ENCODE data around the gene PACSIN1. TPM values are rescaled to one million over a fixed set of nuclear protein-coding genes. Genes with fewer than 3 reads are reported as not detected.

Gene PACSIN1
- total and polyA plus RNA-seq, 10 of the 15 experiments (the other 5 are each of a cell fraction or from before 2014, with no cell fraction given), result 0.50 to 9.4 (median 2.8) TPM

DNA sequence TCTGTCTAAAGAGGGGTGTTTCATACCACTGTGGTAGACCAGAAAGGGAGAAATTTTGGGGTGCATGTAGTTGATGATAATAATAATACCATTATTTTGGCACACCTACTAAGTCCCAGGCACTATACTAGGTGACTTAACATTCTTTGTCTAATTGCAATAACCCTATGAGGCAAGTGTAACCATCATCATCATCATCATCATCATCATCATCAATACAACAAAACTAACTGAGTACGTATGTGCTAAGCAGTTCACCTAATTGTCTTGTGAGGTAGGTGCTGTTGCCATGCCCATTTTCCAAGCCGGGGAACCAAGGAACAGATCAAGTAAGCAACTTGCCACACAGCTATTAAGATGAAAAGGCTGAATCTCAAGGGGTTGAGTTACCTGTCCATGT lies 2.6 kb upstream of the PACSIN1 start:
- no TSS peak for BruUV-seq (replicated peaks)
- in situ Hi-C loops (cut with MboI) (no loop called here), intact Hi-C loops (cut with micrococcal nuclease; ENCODE audit: unreplicated experiment) (loop anchor here (5.0 kb wide), 1 partner anchor 679 kb away; the partner anchor contains the start of gene TCP11)
- 45% methylated on average over 2 of the region's 2 CpGs for whole genome bisulfite sequencing (ENCODE audit: insufficient coverage, insufficient replicate concordance, low lambda C conversion rate, missing lambda C conversion rate)
- Histone ChIP-seq H4K20me1 (ENCODE audit: control insufficient read depth, insufficient read depth) (no peaks in the 10 kb centered on the region), H3K36me3 (ENCODE audit: control insufficient read depth in 2 of 2, insufficient read depth in 2 of 2, low read length in 1 of 2) (no peaks in the 10 kb centered on the region), H3K9ac (ENCODE audit: control insufficient read depth, insufficient read depth, low read length) (no peak overlapping the region), H3K4me2 (ENCODE audit: control insufficient read depth, insufficient read depth) (no peak overlapping the region), H3K9me3 (replicated peaks; ENCODE audit: control insufficient read depth, insufficient read depth, low read length) (no peaks in the 10 kb centered on the region), H3K4me1 (ENCODE audit: control insufficient read depth, insufficient read depth, low read length) (peaks cover 7% of the 10 kb centered on the region), H2AFZ (ENCODE audit: control insufficient read depth, low read depth, low read length) (no peak overlapping the region), H3K4me3 (no peak overlapping the region), H3K27ac (ENCODE audit: control insufficient read depth, insufficient read depth) (no peak overlapping the region), H3K27me3 (replicated peaks in 1 of 2; ENCODE audit: control insufficient read depth in 2 of 2, insufficient read depth in 2 of 2, low read length in 1 of 2) (peaks cover 0 to 3% of the 10 kb centered on the region in 2 experiments; a peak in 2 of 4 replicates), H3K79me2 (ENCODE audit: control insufficient read depth, insufficient read depth, low read length) (no peaks in the 10 kb centered on the region)
- POLR2A ChIA-PET, result no interaction called here
- DNase-seq (ENCODE audit: low read depth, low spot score) (no peak), FAIRE-seq (no peak), ATAC-seq (no peak)
- CTCF ChIA-PET, result interaction anchor here (0.5 to 8.7 kb wide), 6 partner anchors 12 to 676 kb away, joined by 4 to 198 read pairs (median 6); no protein-coding TSS in a partner anchor
- no peak for TF ChIP-seq CBX3 (IDR thresholded peaks at IDR 0.05; ENCODE audit: borderline replicate concordance, low read depth)
- no peak for TF ChIP-seq HCFC1 (IDR thresholded peaks at IDR 0.05; ENCODE audit: low read length)
- no peak for TF ChIP-seq MEF2A (IDR thresholded peaks at IDR 0.05; ENCODE audit: insufficient read depth, low read depth, low read length)
- no peak for TF ChIP-seq NR2C1 (IDR thresholded peaks at IDR 0.05)
- TF ChIP-seq ZNF24 (IDR thresholded peaks at IDR 0.05), result no peak
- no peak for TF ChIP-seq NFIC (IDR thresholded peaks at IDR 0.05; ENCODE audit: low read depth, low read length)
- TF ChIP-seq RCOR1 (conservative IDR thresholded peaks at IDR 0.05; ENCODE audit: low read depth, low read length), result no peak
- TF ChIP-seq EZH2 (IDR thresholded peaks at IDR 0.05; ENCODE audit: borderline replicate concordance, control insufficient read depth, low read depth, low read length), result no peak
- TF ChIP-seq, protein P1, sequence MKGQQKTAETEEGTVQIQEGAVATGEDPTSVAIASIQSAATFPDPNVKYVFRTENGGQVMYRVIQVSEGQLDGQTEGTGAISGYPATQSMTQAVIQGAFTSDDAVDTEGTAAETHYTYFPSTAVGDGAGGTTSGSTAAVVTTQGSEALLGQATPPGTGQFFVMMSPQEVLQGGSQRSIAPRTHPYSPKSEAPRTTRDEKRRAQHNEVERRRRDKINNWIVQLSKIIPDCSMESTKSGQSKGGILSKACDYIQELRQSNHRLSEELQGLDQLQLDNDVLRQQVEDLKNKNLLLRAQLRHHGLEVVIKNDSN (IDR thresholded peaks at IDR 0.05; ENCODE audit: borderline replicate concordance, extremely low read length, insufficient read depth, low read depth, low read length), result no peak
- no peak for TF ChIP-seq SPI1 (IDR thresholded peaks at IDR 0.05; ENCODE audit: borderline replicate concordance, insufficient read depth, low read depth, low read length)
- TF ChIP-seq, protein P2, sequence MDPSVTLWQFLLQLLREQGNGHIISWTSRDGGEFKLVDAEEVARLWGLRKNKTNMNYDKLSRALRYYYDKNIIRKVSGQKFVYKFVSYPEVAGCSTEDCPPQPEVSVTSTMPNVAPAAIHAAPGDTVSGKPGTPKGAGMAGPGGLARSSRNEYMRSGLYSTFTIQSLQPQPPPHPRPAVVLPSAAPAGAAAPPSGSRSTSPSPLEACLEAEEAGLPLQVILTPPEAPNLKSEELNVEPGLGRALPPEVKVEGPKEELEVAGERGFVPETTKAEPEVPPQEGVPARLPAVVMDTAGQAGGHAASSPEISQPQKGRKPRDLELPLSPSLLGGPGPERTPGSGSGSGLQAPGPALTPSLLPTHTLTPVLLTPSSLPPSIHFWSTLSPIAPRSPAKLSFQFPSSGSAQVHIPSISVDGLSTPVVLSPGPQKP (IDR thresholded peaks at IDR 0.05; ENCODE audit: low read depth, low read length), result no peak
- TF ChIP-seq BCL11A (IDR thresholded peaks at IDR 0.05; ENCODE audit: low read depth, low read length), result no peak
- TF ChIP-seq, protein P3, sequence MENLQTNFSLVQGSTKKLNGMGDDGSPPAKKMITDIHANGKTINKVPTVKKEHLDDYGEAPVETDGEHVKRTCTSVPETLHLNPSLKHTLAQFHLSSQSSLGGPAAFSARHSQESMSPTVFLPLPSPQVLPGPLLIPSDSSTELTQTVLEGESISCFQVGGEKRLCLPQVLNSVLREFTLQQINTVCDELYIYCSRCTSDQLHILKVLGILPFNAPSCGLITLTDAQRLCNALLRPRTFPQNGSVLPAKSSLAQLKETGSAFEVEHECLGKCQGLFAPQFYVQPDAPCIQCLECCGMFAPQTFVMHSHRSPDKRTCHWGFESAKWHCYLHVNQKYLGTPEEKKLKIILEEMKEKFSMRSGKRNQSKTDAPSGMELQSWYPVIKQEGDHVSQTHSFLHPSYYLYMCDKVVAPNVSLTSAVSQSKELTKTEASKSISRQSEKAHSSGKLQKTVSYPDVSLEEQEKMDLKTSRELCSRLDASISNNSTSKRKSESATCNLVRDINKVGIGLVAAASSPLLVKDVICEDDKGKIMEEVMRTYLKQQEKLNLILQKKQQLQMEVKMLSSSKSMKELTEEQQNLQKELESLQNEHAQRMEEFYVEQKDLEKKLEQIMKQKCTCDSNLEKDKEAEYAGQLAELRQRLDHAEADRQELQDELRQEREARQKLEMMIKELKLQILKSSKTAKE (IDR thresholded peaks at IDR 0.05; ENCODE audit: low read depth, poor library complexity, severe bottlenecking), result no peak
- no peak for TF ChIP-seq TCF7 (IDR thresholded peaks at IDR 0.05; ENCODE audit: borderline replicate concordance)
- TF ChIP-seq NRF1 (conservative IDR thresholded peaks at IDR 0.05; ENCODE audit: low read depth, low read length), result no peak
- no peak for TF ChIP-seq CEBPB (IDR thresholded peaks at IDR 0.05; ENCODE audit: borderline replicate concordance in 1 of 2, low read depth in 2 of 2, low read length in 2 of 2)
- TF ChIP-seq ZZZ3 (IDR thresholded peaks at IDR 0.05; ENCODE audit: control insufficient read depth, insufficient read length, low read depth), result no peak
- SMC1A ChIA-PET (ENCODE audit: uncharacterized antibody, unreplicated experiment), result interaction anchor here (1.1 to 5.8 kb wide), 5 partner anchors 12 to 676 kb away, joined by 3 to 124 read pairs (median 4); no protein-coding TSS in a partner anchor
- RAD21 ChIA-PET (ENCODE audit: unreplicated experiment), result interaction anchor here (1.3 to 3.5 kb wide), 2 partner anchors 13 to 146 kb away, joined by 6 to 14 read pairs; no protein-coding TSS in a partner anchor

All from GM12878 (cell line).